ENCODE data around the gene LRRC4B. TPM values are rescaled to one million over a fixed set of nuclear protein-coding genes. Genes with fewer than 3 reads are reported as not detected.

The LRRC4B gene
- total and polyA plus RNA-seq, 2 of the 8 experiments (the other 6 are each of a cell fraction or from before 2014, with no cell fraction given) = 13.4 to 21.2 TPM

DNA sequence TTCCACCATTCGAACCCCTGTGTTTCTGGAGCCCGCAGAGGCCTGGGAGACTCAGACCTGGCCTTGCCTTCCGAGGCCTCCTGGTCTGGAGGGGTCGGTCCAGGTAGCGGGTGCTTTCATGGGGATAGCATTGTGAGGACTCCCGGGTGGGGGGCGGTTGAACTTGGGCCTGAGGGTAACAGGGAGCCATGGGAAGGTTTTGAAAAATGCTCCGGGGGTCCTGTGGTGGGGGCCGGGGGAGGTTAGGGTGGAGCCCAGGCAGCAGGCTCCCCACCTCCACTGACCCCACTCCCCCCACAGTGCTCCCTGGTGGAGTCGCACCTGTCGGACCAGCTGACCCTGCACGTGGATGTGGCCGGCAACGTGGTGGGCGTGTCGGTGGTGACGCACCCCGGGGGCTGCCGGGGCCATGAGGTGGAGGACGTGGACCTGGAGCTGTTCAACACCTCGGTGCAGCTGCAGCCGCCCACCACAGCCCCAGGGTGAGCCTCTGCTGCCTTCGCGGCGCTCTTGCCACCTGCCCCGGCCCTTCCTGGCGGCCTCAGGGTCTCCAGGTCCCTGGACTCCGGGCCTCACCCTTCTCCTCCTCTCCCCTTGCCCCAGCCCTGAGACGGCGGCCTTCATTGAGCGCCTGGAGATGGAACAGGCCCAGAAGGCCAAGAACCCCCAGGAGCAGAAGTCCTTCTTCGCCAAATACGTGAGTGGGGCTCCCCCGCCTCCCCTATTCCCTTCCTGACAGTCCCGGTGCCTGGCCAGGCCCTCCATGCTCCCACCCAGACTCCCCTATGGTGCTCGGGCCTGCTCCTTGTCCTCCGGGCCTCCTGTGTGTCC is 87.7 kb downstream of the LRRC4B start:
- FAIRE-seq (no peak), DNase-seq (ENCODE audit: low read depth in 1 of 2, low spot score in 2 of 2) (no peak)
- H3K9ac ChIP-seq (replicated peaks in 1 of 4; ENCODE audit: extremely low read depth in 1 of 4, low read depth in 3 of 4, low read length in 3 of 4) = no peak overlapping the region
- H3K27ac ChIP-seq (ENCODE audit: low read depth, low read length) = no peak overlapping the region
- H4K8ac ChIP-seq (ENCODE audit: extremely low read depth, insufficient read depth, low read length) = no peak overlapping the region
- H3K27me3 ChIP-seq (replicated peaks in 1 of 4; ENCODE audit: control insufficient read depth in 3 of 4, extremely low read depth in 1 of 4, insufficient read depth in 3 of 4, low read length in 3 of 4) = peaks cover 0 to 2% (median 0%) of the 10 kb centered on the region in 4 experiments; a peak in 2 of 7 replicates
- H3K56ac ChIP-seq (replicated peaks; ENCODE audit: insufficient read length, low read depth, low read length) = no peak overlapping the region
- H2AK5ac ChIP-seq (ENCODE audit: low read depth, low read length) = no peak overlapping the region
- no peak overlapping the region for H3K14ac ChIP-seq (ENCODE audit: insufficient read length)
- ChIA-PET CTCF (ENCODE audit: partially characterized antibody) (interaction anchor here (1.5 to 2.6 kb wide), 3 partner anchors 30 to 212 kb away, joined by 3 to 18 read pairs (median 13); partner anchors contain the start of gene JOSD2), POLR2A (ENCODE audit: partially characterized antibody) (interaction anchor here (1.1 to 2.5 kb wide), 3 partner anchors 14 to 112 kb away, joined by 3 to 8 read pairs (median 5); no protein-coding TSS in a partner anchor)
- H2BK5ac ChIP-seq (ENCODE audit: low read depth, low read length) = no peak overlapping the region
- no peak overlapping the region for H2AFZ ChIP-seq (ENCODE audit: low read length)
- peaks cover 4 to 16% of the 10 kb centered on the region in 2 experiments; a peak in 3 of 4 replicates for H3K79me2 ChIP-seq (ENCODE audit: control insufficient read depth in 1 of 2, insufficient read depth in 2 of 2, low read length in 2 of 2)
- H4K5ac ChIP-seq (ENCODE audit: insufficient read length, low read depth, low read length) = no peak overlapping the region
- peaks cover 7 to 8% of the 10 kb centered on the region in 2 experiments for H4K20me1 ChIP-seq (replicated peaks in 1 of 2; ENCODE audit: control insufficient read depth in 1 of 2, insufficient read depth in 2 of 2, low read length in 2 of 2)
- H3K23ac ChIP-seq (ENCODE audit: insufficient read length) = no peak overlapping the region
- no peaks in the 10 kb centered on the region for H3K4me1 ChIP-seq (replicated peaks in 1 of 4; ENCODE audit: control insufficient read depth in 3 of 4, insufficient read depth in 4 of 4, low read length in 3 of 4)
- H3K4ac ChIP-seq (replicated peaks; ENCODE audit: insufficient read length, low read depth, low read length) = no peak overlapping the region
- H2BK20ac ChIP-seq (ENCODE audit: low read length) = no peak overlapping the region
- H3K36me3 ChIP-seq (ENCODE audit: control insufficient read depth in 2 of 4, insufficient read depth in 4 of 4, low read length in 3 of 4) = peaks cover 2 to 51% (median 12%) of the 10 kb centered on the region in 4 experiments; a peak in 6 of 8 replicates
- peaks cover 10% of the 10 kb centered on the region for H3K79me1 ChIP-seq (ENCODE audit: low read depth, low read length)
- no peak overlapping the region for H3K4me2 ChIP-seq (ENCODE audit: insufficient read depth in 1 of 2, low read depth in 2 of 2, low read length in 2 of 2)
- no peak overlapping the region for H2BK15ac ChIP-seq (ENCODE audit: low read length)
- H3K18ac ChIP-seq (ENCODE audit: extremely low read depth, low read length) = no peak overlapping the region
- no peak overlapping the region for H4K91ac ChIP-seq (replicated peaks; ENCODE audit: insufficient read length, low read length)
- peaks cover 9 to 16% of the 10 kb centered on the region in 2 experiments; a peak in 3 of 4 replicates for H3K9me3 ChIP-seq (ENCODE audit: insufficient read depth in 2 of 2, low read depth in 1 of 2, low read length in 1 of 2)
- no peak overlapping the region for H2BK120ac ChIP-seq (replicated peaks; ENCODE audit: low read depth, low read length)
- H2BK12ac ChIP-seq (ENCODE audit: low read depth, low read length) = no peak overlapping the region
- H3K4me3 ChIP-seq (ENCODE audit: extremely low read depth in 1 of 4, insufficient read depth in 2 of 4, low read depth in 3 of 4, low read length in 4 of 4) = no peak overlapping the region
- 90% methylated on average over 21 of the region's 37 CpGs; no CpG with 5 or more reads in 1 of the 2 experiments for WGBS, 2 experiments (ENCODE audit: extremely low coverage in 1 of 2, insufficient coverage in 1 of 2, insufficient read length in 1 of 2, insufficient replicate concordance in 2 of 2, low coverage in 1 of 2, low lambda C conversion rate in 2 of 2, missing lambda C conversion rate in 1 of 2)
- peaks cover 2% of the 10 kb centered on the region; the same call in 1 of the 2 replicates for H3K23me2 ChIP-seq (ENCODE audit: low read depth, low read length)
- TF ChIP-seq, protein P1, sequence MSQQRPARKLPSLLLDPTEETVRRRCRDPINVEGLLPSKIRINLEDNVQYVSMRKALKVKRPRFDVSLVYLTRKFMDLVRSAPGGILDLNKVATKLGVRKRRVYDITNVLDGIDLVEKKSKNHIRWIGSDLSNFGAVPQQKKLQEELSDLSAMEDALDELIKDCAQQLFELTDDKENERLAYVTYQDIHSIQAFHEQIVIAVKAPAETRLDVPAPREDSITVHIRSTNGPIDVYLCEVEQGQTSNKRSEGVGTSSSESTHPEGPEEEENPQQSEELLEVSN (IDR thresholded peaks at IDR 0.05) = no peak
- TF ChIP-seq SP4 (IDR thresholded peaks at IDR 0.05; ENCODE audit: low read length) (no peak), SIRT6 (IDR thresholded peaks at IDR 0.05; ENCODE audit: low read length) (no peak), YY1 (IDR thresholded peaks at IDR 0.05; ENCODE audit: low read depth, low read length) (no peak), CREB1 (IDR thresholded peaks at IDR 0.05) (no peak), TCF12 (IDR thresholded peaks at IDR 0.05; ENCODE audit: low read depth, low read length) (no peak), SP1 (IDR thresholded peaks at IDR 0.05; ENCODE audit: low read depth, low read length) (no peak), TBP (IDR thresholded peaks at IDR 0.05; ENCODE audit: low read depth, low read length) (no peak), RFX5 (IDR thresholded peaks at IDR 0.05; ENCODE audit: borderline replicate concordance, low read depth, low read length) (no peak), HDAC2 (IDR thresholded peaks at IDR 0.05; ENCODE audit: borderline replicate concordance in 1 of 2, low read depth in 2 of 2, low read length in 2 of 2) (no peak), HDAC6 (IDR thresholded peaks at IDR 0.05; ENCODE audit: low read depth, low read length) (no peak), NANOG (IDR thresholded peaks at IDR 0.05; ENCODE audit: insufficient read depth, low read depth, low read length, poor library complexity, severe bottlenecking) (no peak)
